ENCODE measurements around the gene KRTAP10-9.

GRCh38 chr21:44647222-44647552 lies 20.3 kb downstream of the KRTAP10-9 start:
- TF ChIP-seq CTCF (tag by site-specific recombination; IDR thresholded peaks at IDR 0.05) (no peak), ZNF274 (IDR thresholded peaks at IDR 0.05; ENCODE audit: low read length) (no peak), ZNF274 (tag by site-specific recombination; IDR thresholded peaks at IDR 0.05; ENCODE audit: borderline replicate concordance) (no peak), ZNF501 (tag by site-specific recombination; IDR thresholded peaks at IDR 0.05) (no peak), ZNF585B (tag by site-specific recombination; IDR thresholded peaks at IDR 0.05) (no peak), SETDB1 (IDR thresholded peaks at IDR 0.05; ENCODE audit: insufficient read length, low read length) (no peak), ZNF645 (tag by site-specific recombination; IDR thresholded peaks at IDR 0.05) (no peak), ZNF148 (tag by site-specific recombination; IDR thresholded peaks at IDR 0.05; ENCODE audit: borderline replicate concordance) (no peak), ZNF394 (tag by site-specific recombination; IDR thresholded peaks at IDR 0.05; ENCODE audit: borderline replicate concordance) (no peak), ZNF24 (tag by site-specific recombination; IDR thresholded peaks at IDR 0.05) (no peak), ZNF76 (tag by site-specific recombination; IDR thresholded peaks at IDR 0.05; ENCODE audit: borderline replicate concordance, low read depth) (no peak), ZNF768 (tag by site-specific recombination; IDR thresholded peaks at IDR 0.05) (no peak), ZNF558 (tag by site-specific recombination; IDR thresholded peaks at IDR 0.05) (no peak)

Data from HEK293 (cell line).